Common myeloid progenitor, CD34-positive (primary cell): ENCODE measurements around the gene LCOR.
"Not testable (repeated sequence)": the region's sequence is repeated elsewhere in the genome, so short reads cannot be mapped to it uniquely, and the experiment has no call there.

Experiments used
- CTCF ChIA-PET: fragments of 350-600 bp; sonication (Branson Sonifier 250); formaldehyde crosslinking; loops from one replicate; lab custom pipeline; 2021; ENCODE audit warnings: antibody characterized with exemption; lab: Charles Lee
- POLR2A ChIA-PET: fragments of 350-600 bp; sonication (Branson Sonifier 250); formaldehyde crosslinking; loops from one replicate; lab custom pipeline; 2021; ENCODE audit warnings: antibody characterized with exemption; lab: Charles Lee
- DNase-seq, 3 donors: peaks; one replicate each; pipeline versions ENCODE4 v3.0.0 to v3.0.0-alpha.2; 2013
- H3K27ac ChIP-seq, 2 experiments: 1 replicate in 1 of 2; 2 replicates in 1 of 2; pipeline ENCODE4 v1.7.0; 2013; ENCODE audit warnings: inconsistent platforms in 2 of 2, low read length in 2 of 2, mild to moderate bottlenecking in 2 of 2, low read depth in 1 of 2, moderate library complexity in 1 of 2; ENCODE audit not compliant: severe bottlenecking in 2 of 2, insufficient read depth in 1 of 2, poor library complexity in 1 of 2
- H3K27me3 ChIP-seq, 5 experiments: replicated peaks in 2 of 5; 1 replicate in 3 of 5; 2 replicates in 2 of 5; pipeline versions ENCODE4 v1.6.1 to v1.7.0; 2013; ENCODE audit warnings: low read length in 4 of 5, mild to moderate bottlenecking in 2 of 5, moderate library complexity in 2 of 5, inconsistent platforms in 1 of 5; ENCODE audit not compliant: insufficient read depth in 5 of 5, control insufficient read depth in 4 of 5
- H3K36me3 ChIP-seq, 4 experiments: 1 replicate in 2 of 4; 2 replicates in 2 of 4; pipeline versions ENCODE4 v1.6.1 to v1.7.0; 2013; ENCODE audit warnings: low read length in 3 of 4, control low read depth in 1 of 4, mild to moderate bottlenecking in 1 of 4; ENCODE audit not compliant: control insufficient read depth in 4 of 4, insufficient read depth in 4 of 4
- H3K4me1 ChIP-seq, 4 experiments: 1 replicate in 3 of 4; 2 replicates in 1 of 4; pipeline versions ENCODE4 v1.6.1 to v1.7.1; 2013; ENCODE audit warnings: low read length in 3 of 4, mild to moderate bottlenecking in 3 of 4, control low read depth in 1 of 4, inconsistent platforms in 1 of 4, moderate library complexity in 1 of 4; ENCODE audit not compliant: control insufficient read depth in 4 of 4, insufficient read depth in 4 of 4; ENCODE audit errors: control extremely low read depth in 1 of 4
- H3K4me3 ChIP-seq, 7 experiments: 1 replicate in 4 of 7; 2 replicates in 3 of 7; pipeline versions ENCODE4 v1.5.1 to v1.7.0; 2013; ENCODE audit warnings: mild to moderate bottlenecking in 7 of 7, low read length in 6 of 7, moderate library complexity in 6 of 7, inconsistent platforms in 2 of 7, low read depth in 2 of 7, control low read depth in 1 of 7; ENCODE audit not compliant: insufficient read depth in 4 of 7, control insufficient read depth in 1 of 7; ENCODE audit errors: extremely low read depth in 1 of 7
- H3K9me3 ChIP-seq, 5 experiments: 1 replicate in 4 of 5; 2 replicates in 1 of 5; pipeline versions ENCODE4 v1.6.1 to v1.7.1; 2013; ENCODE audit warnings: low read length in 4 of 5, mild to moderate bottlenecking in 2 of 5, inconsistent platforms in 1 of 5, low read depth in 1 of 5, moderate library complexity in 1 of 5; ENCODE audit not compliant: control insufficient read depth in 4 of 5, insufficient read depth in 2 of 5; ENCODE audit errors: control extremely low read depth in 1 of 5
- WGBS: methylation state at CpG from one replicate; pipeline ENCODE4 v1.1.5; 2013; ENCODE audit not compliant: insufficient coverage; 5-methylcytosine and 5-hydroxymethylcytosine counted together

LCOR gene

GRCh38 chr10:96803288-96803664 lies 28.8 kb upstream of the LCOR start:
- POLR2A ChIA-PET, result no interaction called here
- Histone ChIP-seq H3K36me3 (no peaks in the 10 kb centered on the region), H3K4me1 (no peaks in the 10 kb centered on the region), H3K4me3 (no peak overlapping the region), H3K27me3 (no peaks in the 10 kb centered on the region), H3K27ac (no peak overlapping the region), H3K9me3 (peaks cover 0 to 6% (median 4%) of the 10 kb centered on the region in 5 experiments)
- 100% methylated on average over 1 of the region's 2 CpGs for WGBS
- no peak for DNase-seq
- CTCF ChIA-PET, result no interaction called here

- no peaks in the 10 kb centered on the region for H3K9me3 ChIP-seq
- H3K27ac ChIP-seq, result no peak overlapping the region
- no CpG with 5 or more reads among the region's 1 CpG for WGBS
- POLR2A ChIA-PET, result interaction anchor here (0.5 kb wide), 1 partner anchor 63 kb away, joined by 3 read pairs; no protein-coding TSS in a partner anchor
- no peaks in the 10 kb centered on the region for H3K36me3 ChIP-seq
- no peak overlapping the region for H3K4me3 ChIP-seq
- no peaks in the 10 kb centered on the region for H3K27me3 ChIP-seq
- H3K4me1 ChIP-seq, result no peaks in the 10 kb centered on the region
- CTCF ChIA-PET, result no interaction called here
- DNase-seq, result no peak
Measured at GRCh38 chr10:96814264-96814663, 17.8 kb upstream of the LCOR start.

- not testable (repeated sequence) for H3K9me3 ChIP-seq, H3K4me1 ChIP-seq, H3K4me3 ChIP-seq, H3K36me3 ChIP-seq, DNase-seq, H3K27me3 ChIP-seq, H3K27ac ChIP-seq
- POLR2A ChIA-PET, result interaction anchor here (0.6 to 0.7 kb wide), 2 partner anchors 94 to 134 kb away, joined by 3 to 4 read pairs; no protein-coding TSS in a partner anchor
- WGBS, result 100% methylated on average over 7 of the region's 12 CpGs
- CTCF ChIA-PET, result interaction anchor here (0.6 to 1.5 kb wide), 2 partner anchors 14 to 849 kb away, joined by 3 to 4 read pairs; no protein-coding TSS in a partner anchor
Measured at GRCh38 chr10:96818971-96819370, 13.1 kb upstream of the LCOR start.

GRCh38 chr10:96820765-96821164 lies 11.3 kb upstream of the LCOR start:
- ChIA-PET POLR2A (interaction anchor here (0.5 to 0.9 kb wide), 2 partner anchors 16 to 102 kb away, joined by 3 read pairs; no protein-coding TSS in a partner anchor), CTCF (interaction anchor here (0.8 to 1.2 kb wide), 3 partner anchors 9 to 180 kb away, joined by 3 to 4 read pairs (median 3); no protein-coding TSS in a partner anchor)
- no peaks in the 10 kb centered on the region for H3K36me3 ChIP-seq
- no peaks in the 10 kb centered on the region for H3K9me3 ChIP-seq
- DNase-seq, result no peak
- WGBS, result 100% methylated on average over 3 of the region's 5 CpGs
- H3K27ac ChIP-seq, result no peak overlapping the region
- H3K27me3 ChIP-seq, result no peaks in the 10 kb centered on the region
- H3K4me3 ChIP-seq, result no peak overlapping the region
- H3K4me1 ChIP-seq, result no peaks in the 10 kb centered on the region

- H3K4me3 ChIP-seq, result no peak overlapping the region
- H3K4me1 ChIP-seq, result peaks cover 6 to 14% (median 8%) of the 10 kb centered on the region in 4 experiments
- CTCF ChIA-PET, result interaction anchor here (0.9 to 2.8 kb wide), 9 partner anchors 16 to 194 kb away, joined by 3 to 15 read pairs (median 4); no protein-coding TSS in a partner anchor
- POLR2A ChIA-PET, result no interaction called here
- H3K9me3 ChIP-seq, result no peaks in the 10 kb centered on the region
- H3K27ac ChIP-seq, result no peak overlapping the region
- H3K27me3 ChIP-seq, result no peaks in the 10 kb centered on the region
- H3K36me3 ChIP-seq, result no peaks in the 10 kb centered on the region
- 100% methylated on average over 1 of the region's 1 CpG for WGBS
- no peak for DNase-seq
Measured at GRCh38 chr10:96826438-96826837, 5.7 kb upstream of the LCOR start.

GRCh38 chr10:96828609-96829008 lies 3.5 kb upstream of the LCOR start:
- WGBS, result 96% methylated on average over 5 of the region's 5 CpGs
- peaks cover 0 to 2% (median 0%) of the 10 kb centered on the region in 4 experiments for H3K36me3 ChIP-seq
- CTCF ChIA-PET, result interaction anchor here (0.8 to 2.0 kb wide), 3 partner anchors 187 to 197 kb away, joined by 3 to 30 read pairs (median 4); no protein-coding TSS in a partner anchor

GRCh38 chr10:96829029-96829773 lies 2.9 kb upstream of the LCOR start:
- H3K4me1 ChIP-seq, result peaks cover 15 to 25% (median 20%) of the 10 kb centered on the region in 4 experiments
- H3K27ac ChIP-seq, result no peak overlapping the region
- H3K36me3 ChIP-seq, result peaks cover 0 to 5% (median 0%) of the 10 kb centered on the region in 4 experiments
- ChIA-PET POLR2A (interaction anchor here (1.0 kb wide), 1 partner anchor 188 kb away, joined by 3 read pairs; no protein-coding TSS in a partner anchor), CTCF (interaction anchor here (0.6 to 2.0 kb wide), 11 partner anchors 8 to 197 kb away, joined by 3 to 30 read pairs (median 4); partner anchors contain the start of gene PIK3AP1)
- H3K9me3 ChIP-seq, result no peaks in the 10 kb centered on the region
- H3K27me3 ChIP-seq, result no peaks in the 10 kb centered on the region
- WGBS, result 86% methylated on average over 3 of the region's 5 CpGs
- DNase-seq, result peak in 1 of 3 donors; percentile 47
- no peak overlapping the region for H3K4me3 ChIP-seq

More at GRCh38 chr10:96828609-96829008, 3.5 kb upstream of the LCOR start:
- Histone ChIP-seq H3K9me3 (no peaks in the 10 kb centered on the region), H3K4me1 (peaks cover 9 to 19% (median 14%) of the 10 kb centered on the region in 4 experiments), H3K27me3 (no peaks in the 10 kb centered on the region), H3K27ac (no peak overlapping the region), H3K4me3 (no peak overlapping the region)
- POLR2A ChIA-PET, result no interaction called here
- DNase-seq, result no peak
